Esophagus squamous epithelium (tissue), 4 donors: ENCODE data around the gene TUBA1A.

ENCODE experiments used
- POLR2A ChIP-seq, 4 donors: fragments of 450-650 bp; IDR thresholded peaks; one replicate each; pipeline ENCODE4 v1.6.1; 2017; ENCODE audit warnings: antibody characterized with exemption in 4 of 4, mild to moderate bottlenecking in 4 of 4, moderate library complexity in 3 of 4
- TF ChIP-seq, protein P1 (sequence below), 6 experiments: fragments of 450-650 bp in 4 of 6; fragments of 200-600 bp in 2 of 6; sonication (generic) in 2 of 6; IDR thresholded peaks; one replicate each; pipeline ENCODE4 v1.5.1; 2016 to 2019; ENCODE audit warnings: antibody characterized with exemption in 6 of 6, mild to moderate bottlenecking in 4 of 6, moderate library complexity in 4 of 6

DNA sequence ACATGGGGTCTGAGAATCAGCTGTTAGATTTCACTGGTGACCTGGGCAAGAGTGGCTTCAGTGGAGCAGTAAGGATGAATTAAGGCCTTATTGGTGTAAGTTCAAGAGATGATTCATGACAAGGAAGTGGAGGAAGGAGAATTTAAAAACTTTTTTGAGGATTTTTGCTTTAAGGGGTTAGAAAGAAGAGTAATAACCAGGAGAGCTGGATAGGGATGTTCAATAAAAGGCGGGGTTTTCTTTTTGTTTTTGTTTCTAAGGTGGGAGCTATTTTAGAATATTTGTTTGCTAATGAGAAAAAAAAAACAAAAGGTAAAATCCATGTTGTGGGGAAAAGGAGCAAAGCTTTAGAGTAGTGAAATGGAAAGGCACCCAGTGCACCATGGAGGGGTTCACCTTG, 42.5 kb downstream of the TUBA1A start:
- TF ChIP-seq, protein P1, sequence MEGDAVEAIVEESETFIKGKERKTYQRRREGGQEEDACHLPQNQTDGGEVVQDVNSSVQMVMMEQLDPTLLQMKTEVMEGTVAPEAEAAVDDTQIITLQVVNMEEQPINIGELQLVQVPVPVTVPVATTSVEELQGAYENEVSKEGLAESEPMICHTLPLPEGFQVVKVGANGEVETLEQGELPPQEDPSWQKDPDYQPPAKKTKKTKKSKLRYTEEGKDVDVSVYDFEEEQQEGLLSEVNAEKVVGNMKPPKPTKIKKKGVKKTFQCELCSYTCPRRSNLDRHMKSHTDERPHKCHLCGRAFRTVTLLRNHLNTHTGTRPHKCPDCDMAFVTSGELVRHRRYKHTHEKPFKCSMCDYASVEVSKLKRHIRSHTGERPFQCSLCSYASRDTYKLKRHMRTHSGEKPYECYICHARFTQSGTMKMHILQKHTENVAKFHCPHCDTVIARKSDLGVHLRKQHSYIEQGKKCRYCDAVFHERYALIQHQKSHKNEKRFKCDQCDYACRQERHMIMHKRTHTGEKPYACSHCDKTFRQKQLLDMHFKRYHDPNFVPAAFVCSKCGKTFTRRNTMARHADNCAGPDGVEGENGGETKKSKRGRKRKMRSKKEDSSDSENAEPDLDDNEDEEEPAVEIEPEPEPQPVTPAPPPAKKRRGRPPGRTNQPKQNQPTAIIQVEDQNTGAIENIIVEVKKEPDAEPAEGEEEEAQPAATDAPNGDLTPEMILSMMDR (IDR thresholded peaks at IDR 0.05) = no peak
- TF ChIP-seq POLR2A (IDR thresholded peaks at IDR 0.05) = no peak
